ENCODE data around the gene CC2D2A.

GRCh38 chr4:15507679-15508078 is 38.0 kb downstream of the CC2D2A start:
- TF ChIP-seq CTCF (IDR thresholded peaks at IDR 0.05; ENCODE audit: insufficient read depth, low read length) (no peak), REST (IDR thresholded peaks at IDR 0.05; ENCODE audit: insufficient replicate concordance, low read depth) (no peak), POLR2AphosphoS5 (IDR thresholded peaks at IDR 0.05; ENCODE audit: low read depth) (no peak)

Measured in HL-60 (cell line).